IPS-20b (cell line): ENCODE results near the gene STRA6.
A peak's percentile ranks its signal among the peaks of the same experiment; 100 is the strongest.

Source experiments
- H3K27ac ChIP-seq: one replicate; pipeline ENCODE4 v1.5.1; 2013; ENCODE audit warnings: low read length
- H3K27me3 ChIP-seq: 2 replicates; pipeline ENCODE4 v1.6.1; 2013; ENCODE audit warnings: mild to moderate bottlenecking, low read length, inconsistent platforms; ENCODE audit not compliant: insufficient read depth
- H3K36me3 ChIP-seq: 2 replicates; pipeline ENCODE4 v1.6.1; 2013; ENCODE audit warnings: low read depth, mild to moderate bottlenecking, inconsistent platforms, low read length, moderate library complexity; ENCODE audit not compliant: insufficient read depth
- H3K4me1 ChIP-seq: 2 replicates; pipeline ENCODE4 v1.6.1; 2013; ENCODE audit warnings: mild to moderate bottlenecking, control low read depth, inconsistent platforms, low read length, moderate library complexity; ENCODE audit not compliant: insufficient read depth
- H3K4me3 ChIP-seq: 2 replicates; pipeline ENCODE4 v1.5.1; 2013; ENCODE audit warnings: mild to moderate bottlenecking, low read length, inconsistent platforms
- H3K9ac ChIP-seq: 2 replicates; pipeline ENCODE4 v1.6.1; 2013; ENCODE audit warnings: low read depth, mild to moderate bottlenecking, inconsistent platforms, low read length, moderate library complexity
- H3K9me3 ChIP-seq: 2 replicates; pipeline ENCODE4 v1.6.1; 2013; ENCODE audit warnings: mild to moderate bottlenecking, low read depth, low read length, inconsistent platforms; ENCODE audit not compliant: insufficient read depth

STRA6 gene

DNA sequence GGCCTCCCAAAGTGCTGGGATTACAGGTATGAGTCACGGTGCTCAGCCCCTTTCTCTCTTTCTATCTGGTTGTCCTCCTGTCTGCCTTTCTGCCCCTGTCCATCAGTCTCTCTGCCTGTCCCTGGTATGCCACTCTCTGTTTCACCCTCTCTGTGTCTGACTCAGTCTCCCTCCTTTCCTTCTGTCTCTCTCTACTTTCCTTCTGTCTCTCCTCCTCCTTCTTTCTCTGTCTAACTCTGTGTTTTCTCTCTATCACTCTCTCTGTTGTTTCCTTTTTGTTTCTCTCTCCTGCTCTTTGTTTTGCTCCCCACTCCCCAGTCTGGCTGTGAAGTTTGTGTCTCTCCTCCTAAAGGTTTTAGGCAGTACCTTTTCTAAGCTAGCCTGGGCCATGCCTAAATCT is 9.1 kb upstream of the STRA6 start:
- H3K4me1 ChIP-seq = peaks cover 57% of the 10 kb centered on the region
- no peak overlapping the region for H3K4me3 ChIP-seq
- peak overlapping the region; percentile 34; the same call in 1 of the 2 replicates for H3K9ac ChIP-seq
- peaks cover 11% of the 10 kb centered on the region for H3K27me3 ChIP-seq
- H3K9me3 ChIP-seq = no peaks in the 10 kb centered on the region
- no peak overlapping the region for H3K27ac ChIP-seq
- H3K36me3 ChIP-seq = no peaks in the 10 kb centered on the region

DNA sequence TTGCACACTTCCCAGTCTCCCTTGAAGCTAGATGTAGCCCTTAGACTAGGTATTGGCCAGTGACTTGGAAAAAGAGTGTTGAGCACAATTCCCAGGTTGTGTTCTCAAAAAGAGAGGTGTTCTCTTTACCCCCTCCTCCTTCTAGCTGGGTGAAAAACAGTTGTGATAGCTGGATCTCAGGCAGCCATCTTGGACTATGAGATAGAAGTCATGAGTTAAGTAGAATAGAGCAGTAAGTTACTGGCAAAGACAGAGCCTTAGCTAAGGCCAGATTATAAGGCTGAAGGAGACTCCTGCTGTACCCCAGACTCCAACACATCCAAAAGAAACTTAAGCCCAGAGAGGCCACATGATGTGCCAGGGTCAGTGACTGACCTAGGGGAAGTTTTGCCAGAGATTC is 8.1 kb upstream of the STRA6 start:
- H3K4me1 ChIP-seq = peaks cover 51% of the 10 kb centered on the region

DNA sequence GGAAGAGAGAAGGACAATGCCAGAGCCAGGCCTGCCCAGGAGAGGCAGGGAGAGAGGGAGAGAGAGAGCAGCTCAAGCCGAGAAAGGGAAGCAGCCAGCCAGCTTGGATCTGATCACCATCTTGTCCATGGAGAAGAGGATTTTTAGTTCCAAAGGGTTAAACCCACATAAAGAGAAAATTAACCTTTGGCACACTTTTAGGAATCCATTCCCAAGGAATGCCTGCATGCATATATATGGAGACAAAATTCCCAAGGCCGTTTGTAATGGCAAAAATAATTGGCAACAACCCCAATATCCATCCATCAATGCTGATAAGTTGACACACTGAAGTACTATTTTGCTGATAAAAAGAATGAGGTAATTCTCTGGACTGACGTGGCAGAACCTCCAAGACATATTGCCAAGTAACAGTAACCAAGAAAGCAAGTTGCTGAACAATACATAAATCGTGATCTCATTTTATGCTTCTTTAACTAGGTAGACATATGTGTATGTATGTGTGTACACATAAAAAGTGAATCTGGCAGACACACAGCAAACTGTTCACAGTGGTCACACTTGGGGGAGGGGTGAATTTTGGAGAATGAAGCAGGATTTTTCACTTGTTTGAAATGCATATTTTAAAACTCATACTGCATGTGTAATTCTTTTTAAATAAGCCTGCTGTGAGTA is 7.5 kb upstream of the STRA6 start:
- no peak overlapping the region for H3K4me3 ChIP-seq
- peaks cover 46% of the 10 kb centered on the region for H3K4me1 ChIP-seq
- peaks cover 6% of the 10 kb centered on the region; the same call in 1 of the 2 replicates for H3K27me3 ChIP-seq
- peak overlapping the region; percentile 3; the same call in 1 of the 2 replicates for H3K9ac ChIP-seq
- H3K36me3 ChIP-seq = no peaks in the 10 kb centered on the region
- H3K9me3 ChIP-seq = no peaks in the 10 kb centered on the region
- no peak overlapping the region for H3K27ac ChIP-seq

More for the DNA sequence above, 8.1 kb upstream of the STRA6 start:
- Histone ChIP-seq H3K27ac (no peak overlapping the region), H3K36me3 (no peaks in the 10 kb centered on the region), H3K9me3 (no peaks in the 10 kb centered on the region), H3K27me3 (peaks cover 4% of the 10 kb centered on the region), H3K4me3 (no peak overlapping the region), H3K9ac (no peak overlapping the region)

DNA sequence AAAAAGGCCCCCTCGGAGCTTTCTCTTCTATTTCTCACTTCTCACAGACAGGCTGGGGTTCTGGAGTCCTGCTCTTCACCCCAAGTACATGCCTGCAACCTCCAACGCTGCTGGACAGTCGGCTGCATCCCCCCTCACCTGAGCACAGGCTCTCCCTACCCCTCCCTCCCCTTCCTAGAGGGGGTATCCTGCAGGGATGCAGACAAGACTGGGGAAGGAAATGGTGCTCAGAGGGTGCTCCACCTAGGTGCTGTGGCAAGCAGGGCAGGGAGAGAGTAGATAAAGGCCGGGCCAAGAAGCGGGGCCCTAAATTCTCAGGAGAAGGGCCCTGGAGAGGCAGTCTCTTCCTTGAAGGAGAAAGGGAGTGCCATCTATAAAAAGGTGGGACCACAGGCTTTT is 7.0 kb upstream of the STRA6 start:
- H3K4me1 ChIP-seq = peaks cover 44% of the 10 kb centered on the region
- H3K36me3 ChIP-seq = no peaks in the 10 kb centered on the region
- peak overlapping the region; percentile 7 for H3K27ac ChIP-seq
- peaks cover 10% of the 10 kb centered on the region; the same call in 1 of the 2 replicates for H3K27me3 ChIP-seq
- H3K9me3 ChIP-seq = no peaks in the 10 kb centered on the region
- peak overlapping the region; percentile 3; the same call in 1 of the 2 replicates for H3K9ac ChIP-seq
- H3K4me3 ChIP-seq = peak overlapping the region; percentile 34; the same call in 1 of the 2 replicates

DNA sequence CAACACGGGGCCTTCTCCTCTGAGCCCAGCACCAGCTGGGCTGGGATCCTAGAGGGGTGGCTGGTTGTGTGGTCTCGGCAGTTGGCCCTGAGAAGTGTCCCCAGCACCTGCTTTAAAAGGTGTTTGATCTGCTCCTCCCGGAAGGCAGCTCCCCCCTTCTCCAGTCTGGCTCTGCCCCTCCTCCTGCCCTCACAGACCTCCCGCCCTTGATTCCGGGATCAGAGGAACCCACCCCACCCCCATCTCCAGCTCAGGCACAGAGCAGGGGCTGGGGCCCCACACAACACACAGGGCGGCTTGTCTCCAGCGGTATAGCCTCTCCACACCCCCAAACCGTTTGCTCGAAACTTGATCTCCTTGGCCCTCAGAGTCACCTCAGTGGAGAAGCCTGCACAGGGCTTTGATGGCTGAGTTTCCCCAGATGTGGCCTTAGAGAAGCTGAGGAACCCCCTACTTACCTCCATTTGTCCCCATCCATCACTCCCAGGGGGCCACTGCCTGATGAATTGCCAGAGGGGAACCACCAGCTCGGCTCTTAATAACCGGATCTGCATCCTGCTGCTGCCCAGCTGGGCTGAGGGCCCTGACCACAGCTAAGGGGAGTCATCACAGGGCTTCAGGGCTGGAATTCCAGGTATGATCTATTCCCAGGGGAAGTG is 6.4 kb upstream of the STRA6 start:
- H3K4me1 ChIP-seq = peaks cover 44% of the 10 kb centered on the region
- no peaks in the 10 kb centered on the region for H3K9me3 ChIP-seq
- no peaks in the 10 kb centered on the region for H3K36me3 ChIP-seq
- H3K9ac ChIP-seq = peak overlapping the region; percentile 38; the same call in 1 of the 2 replicates
- peaks cover 10% of the 10 kb centered on the region; the same call in 1 of the 2 replicates for H3K27me3 ChIP-seq
- H3K27ac ChIP-seq = peak overlapping the region; percentile 7
- H3K4me3 ChIP-seq = peak overlapping the region; percentile 34; the same call in 1 of the 2 replicates

DNA sequence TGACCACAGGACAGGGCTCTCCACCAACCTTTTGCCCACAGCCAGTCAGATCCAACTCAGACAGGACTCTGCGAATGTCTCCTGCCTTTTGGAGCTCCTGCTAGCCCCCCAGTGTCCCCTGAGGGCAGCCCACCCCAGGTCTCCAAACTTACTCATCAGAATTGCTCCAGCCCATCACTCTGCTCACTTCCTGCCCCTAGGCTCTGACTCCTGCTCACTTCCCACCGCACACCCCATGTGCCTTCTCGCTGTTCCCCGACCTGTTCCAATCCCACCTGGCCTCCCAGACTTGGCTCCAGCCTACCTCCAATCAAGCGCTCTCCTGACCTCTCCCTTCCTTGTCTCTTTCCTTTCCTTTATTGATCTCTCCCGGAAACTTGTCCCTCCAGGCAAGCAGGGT is 5.9 kb upstream of the STRA6 start:
- Histone ChIP-seq H3K27ac (peak overlapping the region; percentile 7), H3K27me3 (peaks cover 10% of the 10 kb centered on the region; the same call in 1 of the 2 replicates), H3K9ac (peak overlapping the region; percentile 38; the same call in 1 of the 2 replicates), H3K4me3 (no peak overlapping the region; the same call in 1 of the 2 replicates), H3K36me3 (no peaks in the 10 kb centered on the region), H3K4me1 (peaks cover 40% of the 10 kb centered on the region), H3K9me3 (no peaks in the 10 kb centered on the region)

DNA sequence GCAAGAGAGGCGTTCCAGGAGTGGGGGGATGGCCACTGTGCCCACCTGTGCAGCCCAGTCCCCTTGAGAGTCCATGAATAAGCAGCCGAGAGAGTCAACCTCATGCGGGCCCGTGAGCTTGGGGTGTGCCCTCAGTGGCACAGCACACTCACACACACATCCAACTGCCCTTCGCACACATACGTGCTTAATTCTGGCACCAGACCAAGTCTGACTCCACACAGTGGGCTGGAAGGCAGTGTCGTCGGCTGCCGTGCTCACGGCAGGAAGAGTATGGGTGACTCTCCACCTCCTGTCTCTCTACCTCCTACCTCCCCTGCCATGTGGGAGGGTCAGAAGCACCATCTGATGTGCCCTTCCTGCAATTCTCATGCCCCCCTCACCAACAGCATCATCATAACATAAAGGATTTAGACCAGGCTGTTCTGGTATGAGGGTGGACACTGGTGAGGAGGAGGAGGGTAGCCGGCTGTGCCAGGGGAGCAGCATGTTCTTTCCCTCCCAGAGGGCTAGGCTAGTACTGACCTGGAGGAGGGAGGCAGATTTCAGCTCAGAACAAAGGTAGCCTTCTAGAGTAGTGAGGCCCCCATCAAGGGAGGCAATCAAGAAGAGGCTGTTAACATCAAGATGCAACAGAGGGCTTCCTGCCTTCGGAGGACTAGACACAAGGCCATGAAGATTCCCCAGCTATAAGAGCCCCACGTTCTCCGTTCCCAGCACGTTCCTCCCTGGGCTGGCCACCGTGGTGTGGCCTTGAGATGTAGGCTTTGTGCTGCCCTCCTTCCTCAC is 5.3 kb upstream of the STRA6 start:
- H3K27me3 ChIP-seq = peaks cover 10% of the 10 kb centered on the region; the same call in 1 of the 2 replicates
- no peaks in the 10 kb centered on the region for H3K9me3 ChIP-seq
- no peak overlapping the region for H3K4me3 ChIP-seq
- no peaks in the 10 kb centered on the region for H3K36me3 ChIP-seq
- H3K27ac ChIP-seq = no peak overlapping the region
- peaks cover 41% of the 10 kb centered on the region for H3K4me1 ChIP-seq
- peak overlapping the region; percentile 38; the same call in 1 of the 2 replicates for H3K9ac ChIP-seq

DNA sequence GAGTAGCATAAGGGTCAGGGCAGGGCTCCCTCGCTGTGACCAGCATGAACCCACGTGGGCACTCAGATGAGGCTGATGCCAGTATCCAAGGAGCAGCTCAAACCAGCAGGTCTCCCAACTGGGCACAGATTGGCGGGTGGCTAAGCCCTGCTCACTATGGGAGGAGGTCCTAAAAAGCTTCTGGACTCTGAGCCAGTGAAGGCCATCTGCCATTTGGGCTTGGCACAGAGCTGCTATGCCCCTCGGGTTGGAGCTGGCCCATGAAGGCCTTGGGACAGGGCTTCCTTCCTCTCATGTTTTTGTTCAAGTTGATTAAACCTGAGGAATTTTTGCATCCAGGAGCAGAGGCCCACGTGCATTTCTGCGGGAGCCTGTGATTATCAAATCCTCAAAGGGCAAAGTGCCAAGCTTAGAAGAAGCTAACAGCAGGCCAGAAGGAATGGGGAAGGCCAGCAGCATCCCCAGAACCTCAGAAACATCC is 4.3 kb upstream of the STRA6 start:
- H3K27me3 ChIP-seq = peaks cover 10% of the 10 kb centered on the region; the same call in 1 of the 2 replicates
- no peak overlapping the region for H3K27ac ChIP-seq
- H3K9me3 ChIP-seq = no peaks in the 10 kb centered on the region
- H3K36me3 ChIP-seq = no peaks in the 10 kb centered on the region
- H3K4me1 ChIP-seq = peaks cover 37% of the 10 kb centered on the region
- H3K4me3 ChIP-seq = no peak overlapping the region
- H3K9ac ChIP-seq = no peak overlapping the region

DNA sequence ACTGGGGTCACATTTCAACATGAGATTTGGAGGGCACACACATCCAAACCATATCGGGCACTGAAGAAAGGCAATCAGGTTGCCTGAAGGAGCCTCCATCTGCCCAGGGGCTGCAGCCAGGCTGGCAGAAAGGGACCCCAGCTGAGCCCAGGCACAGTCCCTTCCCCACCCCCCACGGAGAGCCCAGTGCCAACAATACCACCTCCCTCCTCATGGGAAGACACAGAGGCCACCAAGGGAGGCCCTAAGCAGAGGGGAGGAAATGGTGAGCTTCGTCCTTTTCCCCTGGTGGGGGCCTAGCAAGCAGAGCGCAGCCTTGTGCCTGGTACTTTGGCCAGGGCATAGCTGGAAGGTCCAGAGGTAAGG is 3.0 kb upstream of the STRA6 start:
- Histone ChIP-seq H3K36me3 (no peaks in the 10 kb centered on the region), H3K27me3 (peaks cover 10% of the 10 kb centered on the region; the same call in 1 of the 2 replicates), H3K9ac (no peak overlapping the region), H3K4me1 (peaks cover 46% of the 10 kb centered on the region), H3K4me3 (no peak overlapping the region), H3K9me3 (no peaks in the 10 kb centered on the region), H3K27ac (no peak overlapping the region)

DNA sequence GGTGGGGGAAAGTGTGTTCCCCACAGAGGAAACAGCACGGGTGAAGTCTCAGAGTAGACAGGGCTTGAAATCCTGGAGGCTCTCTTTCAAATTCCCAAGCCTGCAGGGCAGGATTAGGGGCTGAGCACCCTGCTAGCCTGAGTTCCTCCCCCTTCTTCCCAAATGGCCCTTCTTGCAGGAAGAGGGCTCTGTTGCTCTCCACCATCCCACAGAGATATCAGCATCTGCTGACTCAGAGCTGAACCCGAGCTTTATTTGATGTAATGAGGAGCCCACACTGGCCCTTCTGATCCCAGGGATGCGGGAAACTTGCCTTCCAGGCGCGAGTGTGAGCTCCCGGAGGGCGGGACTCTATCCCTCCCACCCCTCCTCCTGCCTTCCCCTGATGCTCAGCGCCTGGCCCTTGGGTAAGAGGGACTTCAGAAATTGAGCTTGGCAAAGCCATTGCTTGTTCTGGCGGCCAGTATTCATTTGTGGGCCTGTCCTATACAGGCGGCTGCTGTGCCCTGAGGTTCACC is 1.4 kb upstream of the STRA6 start:
- peak overlapping the region; percentile 71; the same call in 1 of the 2 replicates for H3K9ac ChIP-seq
- H3K4me3 ChIP-seq = peak overlapping the region; percentile 63
- H3K27ac ChIP-seq = no peak overlapping the region
- H3K36me3 ChIP-seq = no peaks in the 10 kb centered on the region
- H3K4me1 ChIP-seq = peaks cover 35% of the 10 kb centered on the region
- H3K27me3 ChIP-seq = peaks cover 10% of the 10 kb centered on the region; the same call in 1 of the 2 replicates
- H3K9me3 ChIP-seq = no peaks in the 10 kb centered on the region
